IPS-18a (cell line): ENCODE data around the gene ENAH.

Experiments
- H3K27ac ChIP-seq: one replicate; pipeline ENCODE4 v1.5.1; 2013; ENCODE audit warnings: low read length
- H3K27me3 ChIP-seq: one replicate; pipeline ENCODE4 v1.6.1; 2013; ENCODE audit warnings: mild to moderate bottlenecking, low read length; ENCODE audit not compliant: control insufficient read depth, insufficient read depth
- H3K36me3 ChIP-seq: one replicate; pipeline ENCODE4 v1.6.1; 2013; ENCODE audit warnings: low read depth, low read length; ENCODE audit not compliant: control insufficient read depth
- H3K4me1 ChIP-seq: one replicate; pipeline ENCODE4 v1.6.1; 2013; ENCODE audit warnings: low read depth, low read length; ENCODE audit not compliant: control insufficient read depth
- H3K4me3 ChIP-seq: one replicate; pipeline ENCODE4 v1.5.1; 2013; ENCODE audit warnings: low read length
- H3K9ac ChIP-seq: one replicate; pipeline ENCODE4 v1.6.1; 2013; ENCODE audit warnings: mild to moderate bottlenecking, low read length, moderate library complexity
- H3K9me3 ChIP-seq: one replicate; pipeline ENCODE4 v1.6.1; 2013; ENCODE audit warnings: low read depth, low read length; ENCODE audit not compliant: control insufficient read depth

The ENAH gene

GRCh38 chr1:225573216-225573615, 79.7 kb downstream of the ENAH start:
- Histone ChIP-seq H3K4me3 (no peak overlapping the region), H3K27me3 (no peaks in the 10 kb centered on the region), H3K36me3 (no peaks in the 10 kb centered on the region), H3K9ac (no peak overlapping the region), H3K9me3 (no peaks in the 10 kb centered on the region), H3K27ac (no peak overlapping the region), H3K4me1 (peaks cover 16% of the 10 kb centered on the region)

GRCh38 chr1:225572422-225572821, 80.5 kb downstream of the ENAH start:
- peaks cover 8% of the 10 kb centered on the region for H3K4me1 ChIP-seq
- H3K9me3 ChIP-seq = no peaks in the 10 kb centered on the region
- H3K36me3 ChIP-seq = peaks cover 2% of the 10 kb centered on the region
- no peak overlapping the region for H3K9ac ChIP-seq
- H3K4me3 ChIP-seq = no peak overlapping the region
- H3K27ac ChIP-seq = no peak overlapping the region
- H3K27me3 ChIP-seq = no peaks in the 10 kb centered on the region

GRCh38 chr1:225567789-225568188, 85.1 kb downstream of the ENAH start:
- H3K27ac ChIP-seq = no peak overlapping the region
- H3K4me3 ChIP-seq = no peak overlapping the region
- no peaks in the 10 kb centered on the region for H3K27me3 ChIP-seq
- no peaks in the 10 kb centered on the region for H3K4me1 ChIP-seq
- no peak overlapping the region for H3K9ac ChIP-seq
- no peaks in the 10 kb centered on the region for H3K9me3 ChIP-seq
- H3K36me3 ChIP-seq = peaks cover 23% of the 10 kb centered on the region

GRCh38 chr1:225565847-225566246, 87.1 kb downstream of the ENAH start:
- Histone ChIP-seq H3K9ac (no peak overlapping the region), H3K27ac (no peak overlapping the region), H3K4me3 (no peak overlapping the region), H3K36me3 (peaks cover 28% of the 10 kb centered on the region), H3K4me1 (no peaks in the 10 kb centered on the region), H3K27me3 (no peaks in the 10 kb centered on the region), H3K9me3 (no peaks in the 10 kb centered on the region)

GRCh38 chr1:225561675-225562074, 91.2 kb downstream of the ENAH start:
- no peak overlapping the region for H3K9ac ChIP-seq
- no peaks in the 10 kb centered on the region for H3K9me3 ChIP-seq
- no peaks in the 10 kb centered on the region for H3K27me3 ChIP-seq
- H3K4me3 ChIP-seq = no peak overlapping the region
- H3K4me1 ChIP-seq = no peaks in the 10 kb centered on the region
- no peak overlapping the region for H3K27ac ChIP-seq
- peaks cover 33% of the 10 kb centered on the region for H3K36me3 ChIP-seq

- H3K27me3 ChIP-seq = no peaks in the 10 kb centered on the region
- no peaks in the 10 kb centered on the region for H3K9me3 ChIP-seq
- H3K9ac ChIP-seq = no peak overlapping the region
- H3K27ac ChIP-seq = no peak overlapping the region
- no peaks in the 10 kb centered on the region for H3K4me1 ChIP-seq
- H3K36me3 ChIP-seq = peaks cover 31% of the 10 kb centered on the region
- H3K4me3 ChIP-seq = no peak overlapping the region
Measured at GRCh38 chr1:225559902-225560301, 93.0 kb downstream of the ENAH start.

GRCh38 chr1:225559326-225559725, 93.6 kb downstream of the ENAH start:
- H3K36me3 ChIP-seq = peaks cover 36% of the 10 kb centered on the region
- no peak overlapping the region for H3K9ac ChIP-seq
- H3K4me3 ChIP-seq = no peak overlapping the region
- no peaks in the 10 kb centered on the region for H3K27me3 ChIP-seq
- no peaks in the 10 kb centered on the region for H3K9me3 ChIP-seq
- H3K4me1 ChIP-seq = no peaks in the 10 kb centered on the region
- no peak overlapping the region for H3K27ac ChIP-seq

GRCh38 chr1:225556694-225557093, 96.2 kb downstream of the ENAH start:
- Histone ChIP-seq H3K4me3 (no peak overlapping the region), H3K9ac (no peak overlapping the region), H3K27me3 (no peaks in the 10 kb centered on the region), H3K36me3 (peaks cover 27% of the 10 kb centered on the region), H3K4me1 (no peaks in the 10 kb centered on the region), H3K27ac (no peak overlapping the region), H3K9me3 (no peaks in the 10 kb centered on the region)

GRCh38 chr1:225555821-225556220, 97.1 kb downstream of the ENAH start:
- no peak overlapping the region for H3K27ac ChIP-seq

GRCh38 chr1:225554216-225554812, 98.6 kb downstream of the ENAH start:
- no peaks in the 10 kb centered on the region for H3K4me1 ChIP-seq
- no peaks in the 10 kb centered on the region for H3K9me3 ChIP-seq
- no peaks in the 10 kb centered on the region for H3K27me3 ChIP-seq
- no peak overlapping the region for H3K4me3 ChIP-seq
- no peak overlapping the region for H3K27ac ChIP-seq
- peaks cover 23% of the 10 kb centered on the region for H3K36me3 ChIP-seq
- H3K9ac ChIP-seq = no peak overlapping the region

More at GRCh38 chr1:225555821-225556220, 97.1 kb downstream of the ENAH start:
- peaks cover 28% of the 10 kb centered on the region for H3K36me3 ChIP-seq
- H3K4me3 ChIP-seq = no peak overlapping the region
- H3K27me3 ChIP-seq = no peaks in the 10 kb centered on the region
- H3K9ac ChIP-seq = no peak overlapping the region
- H3K4me1 ChIP-seq = no peaks in the 10 kb centered on the region
- H3K9me3 ChIP-seq = no peaks in the 10 kb centered on the region

GRCh38 chr1:225549821-225550220, 103.1 kb downstream of the ENAH start:
- H3K27me3 ChIP-seq = no peaks in the 10 kb centered on the region
- H3K36me3 ChIP-seq = peaks cover 15% of the 10 kb centered on the region
- H3K9me3 ChIP-seq = no peaks in the 10 kb centered on the region
- no peak overlapping the region for H3K9ac ChIP-seq
- no peak overlapping the region for H3K4me3 ChIP-seq
- no peaks in the 10 kb centered on the region for H3K4me1 ChIP-seq
- H3K27ac ChIP-seq = no peak overlapping the region

- Histone ChIP-seq H3K27ac (no peak overlapping the region), H3K4me3 (no peak overlapping the region), H3K9me3 (no peaks in the 10 kb centered on the region), H3K27me3 (no peaks in the 10 kb centered on the region), H3K4me1 (no peaks in the 10 kb centered on the region), H3K9ac (no peak overlapping the region), H3K36me3 (peaks cover 9% of the 10 kb centered on the region)
Measured at GRCh38 chr1:225548140-225548857, 104.6 kb downstream of the ENAH start.
